Suppressor macrophage treated with lipopolysaccharide for 4 hours (primary cell): ENCODE measurements around the gene MCM10.
A peak's percentile ranks its signal among the peaks of the same experiment; 100 is the strongest.
"Not testable (repeated sequence)": the region's sequence is repeated elsewhere in the genome, so short reads cannot be mapped to it uniquely, and the experiment has no call there.

Experiments used
- DNase-seq: peaks from one replicate; pipeline ENCODE4 v3.0.0-alpha.2; 2020

Gene MCM10

DNA sequence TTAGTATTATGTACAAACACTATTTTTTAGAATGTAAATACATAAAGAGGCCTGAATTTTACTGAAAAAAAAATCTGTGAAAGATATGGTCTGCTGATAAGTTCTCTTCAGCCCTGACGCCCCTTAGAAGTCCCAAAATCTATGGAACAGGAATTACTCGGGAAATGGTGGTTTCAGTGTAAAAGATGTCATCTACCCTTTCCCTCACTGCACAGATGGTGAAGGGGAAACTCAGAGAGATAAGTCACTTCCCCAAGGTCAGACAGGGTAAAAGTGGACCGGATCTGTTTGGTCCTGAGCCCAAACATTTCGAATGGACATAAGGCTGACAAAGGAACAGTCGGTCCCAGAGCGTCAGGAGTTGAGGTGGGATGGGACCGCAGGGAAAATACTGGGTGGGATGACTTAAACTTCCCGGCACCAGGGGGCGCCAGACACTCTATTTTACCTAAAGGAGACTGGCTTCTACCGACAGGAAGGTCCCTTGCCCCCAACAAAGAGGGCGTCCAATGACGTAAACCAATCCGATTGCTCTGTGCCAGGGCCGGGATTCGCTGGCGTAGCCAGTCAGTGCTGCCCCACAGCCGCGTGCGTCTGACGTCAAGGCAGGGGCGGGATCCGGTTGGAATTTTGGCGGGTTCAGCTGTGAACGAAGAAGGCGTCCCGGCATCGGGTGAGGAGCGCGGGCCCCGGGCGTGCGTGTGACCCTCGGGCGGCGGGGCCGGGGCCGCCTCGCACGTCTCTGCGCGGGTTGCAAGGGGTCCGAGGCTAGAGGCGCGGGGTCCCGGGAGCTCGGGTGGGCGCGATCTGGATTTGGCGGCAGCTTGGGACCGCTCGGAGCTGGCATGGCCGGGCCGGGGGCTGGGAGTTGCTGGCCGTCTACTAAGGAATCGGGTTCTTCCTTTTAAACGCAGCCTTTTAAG, at the start of gene MCM10:
TSS of gene MCM10 (plus strand) at position 625 of the 923 bp plus-strand sequence. CDS start 2,645 bp downstream, outside the sequence.
- peak; percentile 100 for DNase-seq

DNA sequence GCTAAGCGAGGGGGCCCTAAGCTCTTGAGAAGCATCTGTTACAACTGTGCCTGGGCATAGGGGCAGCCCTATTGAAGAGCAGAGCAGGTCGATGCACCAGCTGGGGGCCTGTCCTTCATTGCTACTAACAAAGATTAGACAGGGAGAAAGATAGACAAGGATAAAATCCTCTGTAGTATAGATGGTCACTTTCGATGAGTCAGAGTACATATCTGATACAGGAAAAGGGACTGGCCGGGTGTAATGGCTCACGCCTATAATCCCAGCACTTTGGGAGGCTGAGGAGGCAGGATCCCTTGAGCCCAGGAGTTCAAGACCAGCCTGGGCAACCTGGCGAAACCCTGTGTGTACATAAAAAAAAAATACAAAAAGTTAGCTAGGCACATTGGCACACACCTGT, 47.8 kb upstream of the MCM10 start:
- no peak for DNase-seq

DNA sequence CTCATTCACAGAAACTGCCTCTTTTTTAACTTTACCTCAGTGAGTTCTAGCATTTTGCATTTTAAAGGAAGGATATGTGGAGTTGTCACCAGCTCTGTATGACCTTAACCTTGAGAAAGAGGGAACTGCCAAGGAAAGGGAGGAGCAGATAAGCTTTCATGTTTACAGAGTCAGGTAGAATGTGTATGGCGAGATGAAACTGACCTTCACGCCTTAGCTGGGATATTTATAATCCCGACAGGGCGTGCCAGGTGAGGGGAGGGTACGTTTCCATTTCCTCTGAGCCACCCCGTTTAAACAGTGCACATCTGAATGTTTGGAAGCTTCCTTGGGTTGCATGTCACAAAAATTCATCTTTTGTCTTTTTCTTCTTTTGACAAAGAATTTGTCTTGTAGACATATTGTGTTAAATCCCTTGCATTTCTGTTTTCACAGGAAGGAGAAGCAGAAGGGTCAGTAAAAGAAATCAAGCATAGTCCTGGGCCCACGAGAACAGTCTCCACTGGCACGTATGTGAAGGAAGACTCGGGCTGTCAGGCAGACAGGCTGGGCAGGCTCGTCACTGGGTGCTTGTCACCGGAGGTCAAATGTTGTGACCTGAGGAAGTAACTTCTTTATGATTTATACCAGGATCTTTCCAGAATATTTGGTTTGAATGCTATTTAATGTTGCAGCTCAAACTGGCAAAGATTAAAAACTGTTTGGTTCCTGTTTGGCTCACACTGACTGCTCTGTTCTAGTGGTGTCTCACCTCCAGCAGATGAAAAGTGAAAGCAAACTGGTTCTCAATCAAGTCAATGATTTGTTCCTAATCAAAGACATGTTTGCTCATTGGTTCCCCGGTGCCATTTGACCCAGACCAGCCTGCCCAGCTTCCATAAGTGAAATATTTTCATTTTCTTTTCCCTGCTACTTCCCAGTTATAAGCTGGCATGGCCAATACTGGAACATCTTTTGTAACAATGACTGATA, 45.2 kb upstream of the MCM10 start:
- peak; percentile 44 for DNase-seq

DNA sequence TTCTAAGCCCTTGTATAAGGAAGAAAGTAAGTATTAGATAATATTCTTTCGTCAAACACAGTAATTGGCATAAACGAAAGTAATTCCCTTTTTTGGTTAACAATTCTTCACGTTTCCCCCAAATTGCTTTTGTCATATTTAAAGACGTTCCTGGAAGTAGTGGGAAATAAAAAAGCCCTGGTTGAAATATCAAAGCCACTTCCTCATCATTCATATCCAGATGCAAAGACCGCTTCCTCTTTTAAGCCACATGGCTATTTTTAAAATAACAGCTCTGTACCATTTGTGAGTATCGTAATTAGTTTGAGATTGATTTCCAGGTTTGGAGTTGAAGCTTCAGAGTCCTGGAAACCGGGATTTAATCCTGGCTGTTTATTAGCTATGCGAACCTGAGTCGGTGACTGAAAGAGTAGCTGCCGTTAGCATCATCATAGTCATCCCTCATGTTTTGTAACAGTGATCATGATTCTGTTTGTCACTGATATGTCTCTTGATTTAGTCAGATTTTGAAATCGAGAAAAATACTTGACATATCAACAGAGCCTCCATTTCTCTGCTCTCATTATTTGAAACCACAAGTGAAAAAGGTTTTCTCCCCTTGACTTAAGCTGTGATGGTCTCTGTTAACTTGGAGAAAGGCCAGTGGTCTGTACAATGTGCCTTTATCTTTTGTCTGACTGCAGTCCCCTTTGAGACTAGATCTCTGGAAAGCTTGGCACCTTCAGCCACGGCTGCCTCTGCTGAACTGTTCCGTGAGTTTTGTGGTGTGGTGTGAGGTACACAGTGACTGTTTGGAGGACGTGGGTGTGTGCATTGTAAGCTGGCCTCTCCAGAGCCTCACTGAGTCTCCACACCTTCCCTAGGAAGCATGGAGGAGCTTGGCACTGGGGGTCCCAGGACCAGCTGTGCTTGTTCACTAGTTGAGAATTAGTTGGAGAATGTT, 43.2 kb upstream of the MCM10 start:
- DNase-seq, result peak; percentile 90

DNA sequence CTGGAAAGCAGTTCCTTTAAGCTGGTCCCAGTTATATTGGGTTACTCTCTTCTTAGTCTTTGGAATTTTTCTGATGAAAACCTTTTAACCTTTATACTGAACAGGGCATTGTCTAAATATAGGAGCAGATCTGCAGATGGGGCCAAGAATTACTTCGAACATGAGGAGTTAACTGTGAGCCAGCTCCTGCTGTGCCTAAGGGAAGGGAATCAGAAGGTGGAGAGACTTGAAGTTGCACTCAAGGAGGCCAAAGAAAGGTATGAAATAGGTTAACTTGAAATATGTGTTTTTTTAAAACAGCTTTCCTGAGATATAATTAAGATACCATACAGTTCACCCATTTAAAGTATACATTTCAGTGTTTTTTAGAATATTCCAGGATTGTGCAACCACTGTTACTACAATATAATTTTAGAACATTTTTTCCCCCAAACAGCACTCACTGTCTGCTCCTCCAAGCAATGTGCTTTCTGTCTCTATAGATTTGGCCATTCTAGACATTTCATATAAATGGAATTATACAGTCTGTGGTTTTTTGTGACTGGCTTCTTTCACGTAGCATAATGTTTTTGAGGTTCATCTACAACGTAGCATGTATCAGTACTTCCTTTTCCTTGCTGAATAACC, 42.5 kb upstream of the MCM10 start:
- peak; percentile 32 for DNase-seq

DNA sequence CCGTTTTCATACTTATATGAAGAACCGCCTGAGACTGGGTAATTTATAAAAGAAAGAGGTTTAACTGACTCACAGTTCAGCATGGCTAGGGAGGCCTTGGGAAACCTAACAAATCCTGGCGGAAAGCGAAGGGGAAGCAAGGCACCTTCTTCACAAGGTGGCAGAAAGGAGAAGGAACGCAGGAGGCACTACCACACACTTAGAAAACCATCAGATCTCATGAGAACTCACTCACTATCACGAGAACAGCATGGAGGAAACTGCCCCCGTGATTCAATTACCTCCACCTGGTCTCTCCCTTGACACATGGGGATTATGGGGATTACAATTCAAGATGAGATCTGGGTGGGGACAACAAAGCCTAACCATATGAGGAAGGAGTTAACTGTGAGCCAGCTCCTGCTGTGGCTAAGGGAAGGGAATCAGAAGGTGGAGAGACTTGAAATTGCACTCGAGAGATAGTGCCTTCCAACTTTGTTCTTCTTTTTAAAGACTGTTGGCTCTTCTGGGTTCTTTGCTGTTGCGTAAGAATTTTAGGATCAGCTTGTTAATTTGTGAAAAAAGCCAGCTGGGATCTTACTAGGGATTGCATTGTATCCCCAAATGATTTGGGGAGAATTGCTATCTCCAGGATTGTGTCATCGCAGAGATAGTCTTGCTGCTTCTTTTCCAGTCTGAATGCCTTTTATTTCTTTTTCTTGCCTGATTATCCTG, 40.4 kb upstream of the MCM10 start:
- no peak for DNase-seq

DNA sequence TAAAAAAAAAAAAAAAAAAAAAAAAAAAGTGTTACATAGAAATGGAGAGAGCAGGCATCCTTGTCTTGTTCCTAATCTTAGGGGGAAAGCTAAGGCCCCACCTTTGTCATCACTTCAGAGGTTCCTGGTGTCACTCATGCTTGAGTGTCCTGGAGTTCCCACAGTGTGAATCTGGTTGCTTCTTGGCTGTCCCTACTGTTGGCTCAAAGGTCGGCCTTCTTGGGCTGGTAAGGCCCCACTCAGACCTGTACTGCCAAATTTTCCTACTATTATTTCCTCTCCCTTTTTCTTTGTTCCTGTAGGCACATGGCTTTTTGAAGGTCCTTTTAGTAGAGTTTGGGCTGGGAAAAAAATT, 39.9 kb upstream of the MCM10 start:
- DNase-seq, result no peak

DNA sequence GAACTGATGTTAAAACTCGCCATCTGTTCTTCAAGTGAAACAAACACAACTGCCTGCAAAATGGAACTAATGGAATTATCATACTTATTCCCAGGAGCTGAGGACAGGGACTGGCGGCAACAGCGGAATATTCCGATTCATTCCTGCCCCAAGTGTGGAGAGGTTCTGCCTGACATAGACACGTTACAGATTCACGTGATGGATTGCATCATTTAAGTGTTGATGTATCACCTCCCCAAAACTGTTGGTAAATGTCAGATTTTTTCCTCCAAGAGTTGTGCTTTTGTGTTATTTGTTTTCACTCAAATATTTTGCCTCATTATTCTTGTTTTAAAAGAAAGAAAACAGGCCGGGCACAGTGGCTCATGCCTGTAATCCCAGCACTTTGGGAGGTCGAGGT, 24.7 kb upstream of the MCM10 start:
- no peak for DNase-seq

DNA sequence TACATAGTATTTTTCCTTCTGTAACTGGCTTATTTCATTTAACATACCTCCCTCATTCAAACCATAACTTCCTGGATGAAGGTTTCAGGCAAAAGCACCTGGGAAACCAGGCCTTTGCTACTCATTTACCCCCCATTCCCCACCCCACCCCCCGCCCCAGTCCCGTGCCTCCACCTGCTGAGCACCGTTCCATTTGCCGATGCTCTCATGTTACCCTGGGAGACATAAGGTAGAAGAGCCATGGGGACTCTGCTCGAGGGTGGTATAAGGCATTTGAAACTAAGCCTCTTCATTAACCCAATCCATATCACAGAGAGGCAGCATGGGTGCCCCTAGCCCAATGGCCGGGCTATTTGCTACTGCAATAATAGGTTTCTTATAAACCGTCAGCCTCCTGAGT, 22.2 kb upstream of the MCM10 start:
- DNase-seq, result no peak

DNA sequence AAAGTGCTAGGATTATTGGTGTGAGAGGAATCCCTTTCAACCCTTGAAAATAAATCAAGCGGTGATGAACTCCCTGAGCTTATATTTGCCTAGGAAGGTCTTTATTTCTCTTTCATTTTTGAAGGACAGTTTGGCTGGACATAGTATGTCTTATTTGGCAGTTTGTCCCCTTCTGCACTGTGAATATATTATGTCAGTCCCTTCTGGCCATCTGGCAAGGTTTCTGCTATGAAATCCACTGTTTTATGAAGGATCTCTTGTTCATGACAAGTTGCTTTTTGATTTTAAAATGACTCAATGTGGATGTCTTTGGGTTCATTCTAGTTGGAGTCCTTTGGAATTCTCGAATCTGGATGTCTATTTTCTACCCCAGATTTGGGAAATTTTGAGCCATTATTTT, 21.7 kb upstream of the MCM10 start:
- no peak for DNase-seq

DNA sequence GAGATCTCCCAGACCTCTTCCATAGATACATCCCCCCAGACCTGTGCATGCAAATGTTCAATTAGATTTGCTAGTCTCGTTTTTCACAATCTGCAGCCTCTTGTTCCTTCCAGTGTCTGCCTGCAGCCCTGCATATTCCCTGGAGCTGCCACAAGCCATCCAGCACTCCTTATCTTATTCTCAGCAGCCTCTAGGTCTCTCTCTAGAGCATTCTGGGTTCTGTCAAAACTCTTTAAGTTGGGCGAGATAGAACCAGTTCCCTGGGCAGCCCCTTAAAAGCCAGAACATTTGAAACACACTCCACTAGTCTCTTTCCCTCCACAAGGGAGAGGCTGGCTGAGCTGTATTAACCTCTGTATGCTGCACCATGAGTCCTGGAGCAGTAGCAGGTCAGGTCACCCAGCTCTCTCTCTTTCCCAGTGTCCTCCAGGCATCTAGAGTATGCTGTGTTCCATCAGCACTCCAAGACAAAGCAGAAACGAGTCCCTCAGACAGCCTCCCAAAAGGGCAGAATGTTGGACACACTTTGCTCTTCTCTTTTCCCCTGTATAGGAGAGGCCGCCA, 20.6 kb upstream of the MCM10 start:
- DNase-seq, result no peak

DNA sequence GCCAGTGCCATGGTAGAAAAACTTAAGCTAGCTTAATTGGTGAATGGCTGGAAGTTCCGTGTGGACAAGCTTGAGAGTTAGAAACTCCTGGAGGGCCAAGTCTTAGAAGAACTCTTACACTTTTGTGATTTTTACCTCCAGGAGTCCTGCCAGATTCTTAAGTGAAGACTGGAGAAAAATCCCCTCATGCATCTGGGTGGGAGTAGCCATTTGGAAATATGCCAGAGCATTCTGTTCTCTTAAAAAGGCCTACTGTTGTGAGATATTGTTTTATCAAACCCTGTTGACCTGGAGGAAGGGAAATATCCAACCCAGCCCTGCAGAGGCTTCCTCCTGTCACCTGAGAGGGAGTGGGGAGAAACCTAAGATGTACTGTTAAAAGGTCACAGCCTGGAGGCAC, 17.6 kb upstream of the MCM10 start:
- no peak for DNase-seq

DNA sequence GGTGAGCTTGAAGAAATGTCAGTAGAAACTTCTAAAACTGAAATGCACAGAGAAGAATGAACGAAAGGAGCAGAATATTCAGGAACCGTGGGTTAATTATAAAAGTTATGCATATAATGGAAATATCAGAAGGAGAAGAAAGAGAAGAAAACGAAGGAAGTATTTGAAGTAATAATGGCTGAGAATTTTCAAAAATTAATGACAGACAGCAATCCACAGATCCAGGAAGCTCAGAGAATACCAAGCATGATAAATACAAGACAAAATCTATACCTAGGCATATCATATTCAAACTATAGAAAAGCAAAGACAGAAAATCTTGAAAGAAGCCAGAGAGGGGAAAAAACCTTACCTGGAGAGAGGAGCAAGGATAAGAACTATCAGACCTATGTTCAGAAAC, 16.5 kb upstream of the MCM10 start:
- no peak for DNase-seq

DNA sequence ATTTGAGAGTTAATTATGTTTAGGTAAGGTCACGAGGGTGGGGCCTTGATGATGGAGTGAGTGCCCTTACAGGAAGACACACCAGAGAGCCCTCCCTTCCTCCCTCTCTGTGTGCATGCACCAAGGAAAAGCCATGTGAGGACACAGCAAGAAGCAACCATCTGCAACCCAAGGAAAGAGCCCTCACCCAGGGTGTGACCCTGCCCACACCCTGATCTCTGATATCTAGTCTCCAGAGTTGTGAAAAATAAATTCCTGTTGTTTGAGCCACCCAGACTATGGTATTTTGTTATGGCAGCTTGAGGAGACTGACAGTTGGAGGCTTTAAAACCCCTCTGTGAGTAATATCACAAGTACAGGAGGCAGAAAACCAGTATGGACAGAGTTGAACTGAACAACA, 15.0 kb upstream of the MCM10 start:
- no peak for DNase-seq

DNA sequence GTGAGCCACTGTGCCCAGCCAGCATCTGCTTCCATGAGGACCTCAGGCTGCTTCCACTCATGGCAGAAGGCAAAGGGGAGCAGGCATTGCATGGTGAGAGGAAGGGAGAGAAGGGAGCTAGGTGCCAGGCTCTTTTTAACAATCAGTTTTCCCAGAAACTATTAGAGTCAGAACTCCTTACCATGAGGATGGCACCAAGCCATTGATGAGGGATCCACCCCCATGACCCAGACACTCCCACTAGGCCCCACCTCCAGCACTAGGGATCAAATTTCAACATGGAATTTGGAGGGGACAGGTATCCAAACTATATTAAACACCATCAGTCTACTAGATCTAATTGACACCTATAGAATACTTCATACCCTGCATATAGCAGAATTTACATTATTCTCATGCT, 14.2 kb upstream of the MCM10 start:
- DNase-seq, result no peak

DNA sequence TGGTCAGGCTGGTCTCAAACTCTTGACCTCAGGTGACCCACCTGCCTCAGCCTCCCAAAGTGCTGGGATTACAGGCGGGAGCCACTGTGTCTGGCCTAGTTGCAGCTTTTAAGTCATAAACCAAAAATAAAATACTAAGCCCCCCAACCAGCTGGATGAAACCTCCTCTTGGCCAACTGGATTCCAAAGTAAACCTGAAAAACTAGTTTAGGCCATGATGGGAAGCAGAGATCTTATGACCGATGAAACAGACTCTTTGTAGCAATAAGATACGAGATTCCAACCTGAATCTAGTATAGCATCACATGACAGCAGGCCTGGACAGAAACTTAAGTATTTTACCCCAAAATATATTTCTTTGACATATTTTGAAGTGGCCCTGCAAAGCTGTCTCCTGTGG, 9.1 kb upstream of the MCM10 start:
- no peak for DNase-seq

DNA sequence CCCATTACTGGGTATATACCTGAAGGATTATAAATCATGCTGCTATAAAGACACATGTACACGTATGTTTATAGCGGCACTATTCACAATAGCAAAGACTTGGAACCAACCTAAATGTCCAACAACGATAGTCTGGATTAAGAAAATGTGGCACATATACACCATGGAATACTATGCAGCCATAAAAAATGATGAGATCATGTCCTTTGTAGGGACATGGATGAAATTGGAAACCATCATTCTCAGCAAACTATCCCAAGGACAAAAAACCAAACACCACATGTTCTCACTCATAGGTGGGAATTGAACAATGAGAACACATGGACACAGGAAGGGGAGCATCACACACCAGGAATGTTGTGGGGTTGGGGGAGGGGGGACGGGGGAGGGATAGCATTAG, 5.5 kb upstream of the MCM10 start:
- DNase-seq, result not testable (repeated sequence)

DNA sequence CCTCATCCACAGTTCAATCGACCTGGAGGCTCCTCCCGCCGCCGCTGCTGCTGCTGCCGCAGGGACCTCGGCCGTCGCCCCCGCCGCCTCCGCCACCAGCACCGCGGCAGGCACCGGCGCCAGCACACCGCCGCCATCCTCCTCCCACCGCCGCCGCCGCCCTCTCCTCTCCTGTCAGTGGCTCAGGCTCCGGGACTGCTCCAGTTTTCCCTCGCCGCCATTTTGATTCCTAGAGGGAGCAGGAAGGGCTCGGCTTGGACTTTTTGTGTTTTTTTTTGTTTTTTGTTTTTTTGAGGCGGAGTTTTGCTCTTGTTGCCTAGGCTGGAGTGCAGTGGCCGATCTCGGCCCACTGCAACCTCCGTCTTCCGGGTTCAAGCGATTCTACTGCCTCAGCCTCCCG, 3.0 kb upstream of the MCM10 start:
- DNase-seq, result no peak

DNA sequence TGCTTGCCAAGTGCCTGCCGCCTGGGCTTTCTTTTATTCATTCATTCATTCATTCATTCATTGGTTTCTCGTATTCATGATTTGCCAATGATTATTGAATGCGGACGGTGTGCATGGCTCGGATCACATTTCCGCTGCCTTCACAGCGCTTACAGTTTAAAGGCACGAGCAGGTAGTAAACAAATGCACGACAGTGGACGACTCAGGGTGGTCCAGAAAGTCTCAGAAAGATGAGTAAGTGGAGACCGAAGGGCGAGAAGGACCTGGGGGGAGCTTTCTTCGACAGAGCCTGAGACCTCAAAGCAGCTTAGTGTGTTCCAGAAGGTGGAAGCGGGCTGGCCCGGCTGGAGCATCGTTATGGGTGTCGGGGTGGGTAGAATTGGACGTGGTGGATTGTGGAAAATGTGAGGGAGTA, 506 bp downstream of the MCM10 start:
- no peak for DNase-seq

DNA sequence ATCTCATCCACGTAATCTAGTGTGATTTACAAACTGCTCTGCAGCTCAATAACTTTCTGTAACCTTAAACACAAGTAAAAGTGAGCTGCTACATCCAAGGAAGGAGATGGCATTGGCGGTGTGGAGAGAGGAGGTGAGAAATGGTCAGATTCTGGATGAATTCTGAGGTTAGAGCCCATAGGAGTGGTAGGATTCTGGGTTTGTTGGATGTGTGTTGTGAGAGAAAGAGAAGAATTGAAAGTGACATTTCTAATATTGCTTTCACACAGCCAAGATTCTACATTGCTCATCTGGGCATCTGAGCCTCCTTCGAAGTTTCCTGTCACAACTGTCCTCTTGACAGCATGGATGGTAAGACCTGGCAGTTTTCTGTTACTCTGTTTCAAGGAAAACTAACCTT, 2.5 kb downstream of the MCM10 start:
- no peak for DNase-seq

DNA sequence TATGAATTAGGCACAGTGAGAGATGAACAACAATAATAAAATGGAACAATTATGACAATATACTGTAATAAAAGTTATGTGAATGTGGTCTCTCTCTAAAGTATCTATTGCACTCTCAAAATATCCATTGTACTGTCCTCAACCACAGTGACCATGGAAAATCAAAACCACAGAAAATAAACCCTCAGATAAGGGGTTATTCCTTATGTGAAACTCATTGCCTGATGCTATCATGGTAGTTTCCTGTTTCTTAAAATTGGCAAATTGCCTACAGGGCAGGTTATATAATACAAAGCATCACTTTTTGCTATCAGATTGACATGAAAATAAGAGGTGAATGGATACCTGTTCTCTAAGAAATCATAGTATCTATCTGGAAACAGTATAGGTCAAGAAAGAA, 3.8 kb downstream of the MCM10 start:
- DNase-seq, result no peak
